H1 (cell line): ENCODE data around the gene PBX3. TPM values are rescaled to one million over a fixed set of nuclear protein-coding genes. Genes with fewer than 3 reads are reported as not detected.

Source experiments
- CTCF ChIA-PET: fragments of 300-600 bp; sonication (Branson Sonifier 250); formaldehyde crosslinking; loops from one replicate; lab custom pipeline; 2021; ENCODE audit not compliant: partially characterized antibody; lab: Charles Lee
- POLR2A ChIA-PET: fragments of 300-600 bp; sonication (Branson Sonifier 250); formaldehyde crosslinking; loops from one replicate; lab custom pipeline; 2021; ENCODE audit warnings: inconsistent platforms; ENCODE audit not compliant: partially characterized antibody; lab: Charles Lee
- DNase-seq, 2 experiments: peaks; one replicate each; pipeline versions ENCODE4 v3.0.0 to v3.0.0-alpha.2; 2010 to 2022; ENCODE audit warnings: low spot score in 2 of 2, low read depth in 1 of 2, mixed read lengths in 1 of 2
- FAIRE-seq: peaks from 2 replicates; lab custom pipeline; 2011; peaks lifted over from hg19 to GRCh38; lab: Jason Lieb, UNC
- H2AFZ ChIP-seq: 2 replicates; pipeline ENCODE4 v1.8.1; 2012; ENCODE audit warnings: low read length, inconsistent platforms
- H2AK5ac ChIP-seq: 2 replicates; pipeline ENCODE4 v1.6.1; 2013; ENCODE audit warnings: low read depth, low read length
- H2BK120ac ChIP-seq: replicated peaks from 2 replicates; pipeline ENCODE3; 2013; ENCODE audit warnings: low read depth, low read length, inconsistent platforms
- H2BK12ac ChIP-seq: 2 replicates; pipeline ENCODE4 v1.6.1; 2013; ENCODE audit warnings: low read depth, low read length
- H2BK15ac ChIP-seq: 2 replicates; pipeline ENCODE4 v1.6.1; 2013; ENCODE audit warnings: low read length
- H2BK20ac ChIP-seq: 2 replicates; pipeline ENCODE4 v1.6.1; 2013; ENCODE audit warnings: low read length
- H2BK5ac ChIP-seq: 2 replicates; pipeline ENCODE4 v1.6.1; 2013; ENCODE audit warnings: low read depth, low read length
- H3K14ac ChIP-seq: 2 replicates; pipeline ENCODE4 v1.6.1; 2013; ENCODE audit warnings: inconsistent platforms; ENCODE audit not compliant: insufficient read length
- H3K18ac ChIP-seq: 2 replicates; pipeline ENCODE4 v1.6.1; 2013; ENCODE audit warnings: low read length; ENCODE audit errors: extremely low read depth
- H3K23ac ChIP-seq: 2 replicates; pipeline ENCODE4 v1.6.1; 2013; ENCODE audit warnings: inconsistent platforms; ENCODE audit not compliant: insufficient read length
- H3K23me2 ChIP-seq: 2 replicates; pipeline ENCODE4 v1.6.1; 2013; ENCODE audit warnings: low read depth, low read length
- H3K27ac ChIP-seq: 2 replicates; pipeline ENCODE4 v1.6.1; 2011; ENCODE audit warnings: low read depth, low read length, inconsistent platforms
- H3K27me3 ChIP-seq, 4 experiments: replicated peaks in 1 of 4; 1 replicate in 1 of 4; 2 replicates in 3 of 4; pipeline versions ENCODE4 v1.6.1 to v1.8.1; 2011 to 2013; ENCODE audit warnings: low read length in 3 of 4, mild to moderate bottlenecking in 3 of 4, inconsistent platforms in 2 of 4, mixed read lengths in 2 of 4, moderate library complexity in 1 of 4; ENCODE audit not compliant: control insufficient read depth in 3 of 4, insufficient read depth in 3 of 4; ENCODE audit errors: extremely low read depth in 1 of 4
- H3K36me3 ChIP-seq, 4 experiments: 2 replicates each; pipeline versions ENCODE4 v1.6.1 to v1.8.1; 2011 to 2013; ENCODE audit warnings: mild to moderate bottlenecking in 4 of 4, low read length in 3 of 4, moderate library complexity in 2 of 4, control low read depth in 1 of 4, inconsistent platforms in 1 of 4; ENCODE audit not compliant: insufficient read depth in 4 of 4, control insufficient read depth in 2 of 4
- H3K4ac ChIP-seq: replicated peaks from 2 replicates; pipeline ENCODE3; 2013; ENCODE audit warnings: low read length, low read depth, mixed read lengths, inconsistent platforms; ENCODE audit not compliant: insufficient read length
- H3K4me1 ChIP-seq, 4 experiments: replicated peaks in 1 of 4; 1 replicate in 1 of 4; 2 replicates in 3 of 4; pipeline versions ENCODE4 v1.6.1 to v1.8.1; 2011 to 2013; ENCODE audit warnings: low read length in 3 of 4, inconsistent platforms in 2 of 4, mixed read lengths in 1 of 4; ENCODE audit not compliant: insufficient read depth in 4 of 4, control insufficient read depth in 3 of 4
- H3K4me2 ChIP-seq, 2 experiments: 2 replicates each; pipeline versions ENCODE4 v1.6.1 to v1.8.1; 2011 to 2013; ENCODE audit warnings: low read depth in 2 of 2, low read length in 2 of 2, control low read depth in 1 of 2, inconsistent platforms in 1 of 2, mild to moderate bottlenecking in 1 of 2; ENCODE audit not compliant: insufficient read depth in 1 of 2
- H3K4me3 ChIP-seq, 4 experiments: fragments of 200-600, 300-600 bp in 1 of 4; sonication (generic), shearing (Covaris generic), sonication (Bioruptor Twin) in 1 of 4; 2 replicates each; pipeline versions ENCODE4 v1.5.1 to v1.8.1; 2011 to 2016; ENCODE audit warnings: low read length in 4 of 4, low read depth in 3 of 4, control low read depth in 2 of 4, inconsistent platforms in 2 of 4, mild to moderate bottlenecking in 2 of 4, mixed read lengths in 1 of 4, moderate library complexity in 1 of 4; ENCODE audit not compliant: insufficient read depth in 2 of 4; ENCODE audit errors: extremely low read depth in 1 of 4
- H3K56ac ChIP-seq: replicated peaks from 2 replicates; pipeline ENCODE3; 2013; ENCODE audit warnings: low read depth, mild to moderate bottlenecking, mixed read lengths, low read length, inconsistent platforms; ENCODE audit not compliant: insufficient read length
- H3K79me1 ChIP-seq: 2 replicates; pipeline ENCODE4 v1.6.1; 2013; ENCODE audit warnings: low read depth, low read length, control low read depth
- H3K79me2 ChIP-seq, 2 experiments: 2 replicates each; pipeline versions ENCODE4 v1.6.1 to v1.8.1; 2012 to 2013; ENCODE audit warnings: low read length in 2 of 2, mild to moderate bottlenecking in 2 of 2, inconsistent platforms in 1 of 2; ENCODE audit not compliant: insufficient read depth in 2 of 2, control insufficient read depth in 1 of 2
- H3K9ac ChIP-seq, 4 experiments: replicated peaks in 1 of 4; 1 replicate in 1 of 4; 2 replicates in 3 of 4; pipeline versions ENCODE4 v1.6.1 to v1.8.1; 2011 to 2013; ENCODE audit warnings: low read depth in 3 of 4, low read length in 3 of 4, control low read depth in 2 of 4, mild to moderate bottlenecking in 2 of 4, moderate library complexity in 2 of 4, inconsistent platforms in 1 of 4; ENCODE audit errors: extremely low read depth in 1 of 4
- H3K9me3 ChIP-seq, 2 experiments: 2 replicates each; pipeline versions ENCODE4 v1.6.1 to v1.8.1; 2012 to 2013; ENCODE audit warnings: mild to moderate bottlenecking in 2 of 2, moderate library complexity in 2 of 2, control low read depth in 1 of 2, inconsistent platforms in 1 of 2, low read depth in 1 of 2, low read length in 1 of 2, mixed read lengths in 1 of 2; ENCODE audit not compliant: insufficient read depth in 2 of 2
- H4K20me1 ChIP-seq, 2 experiments: replicated peaks in 1 of 2; 2 replicates each; pipeline versions ENCODE3 to v1.8.1; 2011 to 2013; ENCODE audit warnings: inconsistent platforms in 2 of 2, low read length in 2 of 2, mild to moderate bottlenecking in 1 of 2; ENCODE audit not compliant: insufficient read depth in 2 of 2, control insufficient read depth in 1 of 2
- H4K5ac ChIP-seq: 2 replicates; pipeline ENCODE4 v1.6.1; 2013; ENCODE audit warnings: low read length, low read depth, mixed read lengths, inconsistent platforms; ENCODE audit not compliant: insufficient read length
- H4K8ac ChIP-seq: 2 replicates; pipeline ENCODE4 v1.8.0; 2013; ENCODE audit warnings: mild to moderate bottlenecking, moderate library complexity, low read length, inconsistent platforms; ENCODE audit not compliant: insufficient read depth; ENCODE audit errors: extremely low read depth
- H4K91ac ChIP-seq: replicated peaks from 2 replicates; pipeline ENCODE3; 2013; ENCODE audit warnings: low read length, mixed read lengths, inconsistent platforms; ENCODE audit not compliant: insufficient read length
- HDAC2 ChIP-seq, 2 experiments: fragments of 300-600 bp in 1 of 2; sonication (generic) in 1 of 2; IDR thresholded peaks; 2 replicates each; pipeline ENCODE4 v1.6.1; 2011 to 2012; ENCODE audit warnings: low read depth in 2 of 2, low read length in 2 of 2, mild to moderate bottlenecking in 2 of 2, moderate library complexity in 2 of 2, borderline replicate concordance in 1 of 2, inconsistent platforms in 1 of 2
- PHF8 ChIP-seq: fragments of 200-600 bp; sonication (generic); conservative IDR thresholded peaks from 2 replicates; pipeline ENCODE4 v1.7.1; 2012; ENCODE audit warnings: low read depth, mild to moderate bottlenecking, inconsistent platforms, low read length, moderate library complexity
- RBBP5 ChIP-seq: IDR thresholded peaks from 2 replicates; pipeline ENCODE4 v1.7.1; 2012; ENCODE audit warnings: low read depth, mild to moderate bottlenecking, inconsistent platforms, low read length, moderate library complexity, borderline replicate concordance
- SP2 ChIP-seq: IDR thresholded peaks from 2 replicates; pipeline ENCODE4 v1.6.1; 2012; ENCODE audit warnings: mild to moderate bottlenecking, low read length, inconsistent platforms
- SP4 ChIP-seq: IDR thresholded peaks from 2 replicates; pipeline ENCODE4 v1.6.1; 2012; ENCODE audit warnings: low read length, inconsistent platforms
- TAF1 ChIP-seq: IDR thresholded peaks from 2 replicates; pipeline ENCODE4 v1.6.1; 2011; ENCODE audit warnings: mild to moderate bottlenecking, low read depth, low read length
- TBP ChIP-seq: IDR thresholded peaks from 2 replicates; pipeline ENCODE4 v1.6.1; 2011; ENCODE audit warnings: low read depth, low read length, improper control_type of control experiment
- WGBS, 2 experiments: shearing (Covaris generic) in 1 of 2; methylation state at CpG; one replicate each; pipeline versions ENCODE4 v1.1.6 to v1.1.7; 2013 to 2015; ENCODE audit warnings: low lambda C conversion rate in 2 of 2, mixed read lengths in 2 of 2, inconsistent platforms in 1 of 2, low coverage in 1 of 2, missing lambda C conversion rate in 1 of 2; ENCODE audit not compliant: insufficient replicate concordance in 2 of 2, insufficient coverage in 1 of 2, insufficient read length in 1 of 2; ENCODE audit errors: extremely low coverage in 1 of 2, missing lambda C conversion rate in 1 of 2; 5-methylcytosine and 5-hydroxymethylcytosine counted together
- polyA plus RNA-seq, 7 experiments: library from polyadenylated mRNA; depleted of rRNA in 3 of 7; stranded (reverse) in 5 of 7; unstranded in 2 of 7; fragments of >200 nt in 5 of 7; fragments of 200-250 nt in 2 of 7; gene quantifications; 1 replicate in 5 of 7; 2 replicates in 1 of 7; 4 replicates in 1 of 7; pipeline versions ENCODE4 v1.2.1 to v1.2.3, GENCODE V29; 2011 to 2013; ENCODE audit warnings: missing spikeins in 2 of 7, mixed read lengths in 2 of 7
- total RNA-seq: library from RNA; stranded (reverse); fragmentation: NEBNext Ultra II Directional; extraction: Animal tissue kit (Norgen Biotek cat#: 25700); gene quantifications from 2 replicates; pipeline ENCODE4 v1.2.1, GENCODE V29; 2021

The PBX3 gene
- total and polyA plus RNA-seq, 2 of the 8 experiments (the other 6 are each of a cell fraction or from before 2014, with no cell fraction given) = 22.7 to 44.3 TPM

DNA sequence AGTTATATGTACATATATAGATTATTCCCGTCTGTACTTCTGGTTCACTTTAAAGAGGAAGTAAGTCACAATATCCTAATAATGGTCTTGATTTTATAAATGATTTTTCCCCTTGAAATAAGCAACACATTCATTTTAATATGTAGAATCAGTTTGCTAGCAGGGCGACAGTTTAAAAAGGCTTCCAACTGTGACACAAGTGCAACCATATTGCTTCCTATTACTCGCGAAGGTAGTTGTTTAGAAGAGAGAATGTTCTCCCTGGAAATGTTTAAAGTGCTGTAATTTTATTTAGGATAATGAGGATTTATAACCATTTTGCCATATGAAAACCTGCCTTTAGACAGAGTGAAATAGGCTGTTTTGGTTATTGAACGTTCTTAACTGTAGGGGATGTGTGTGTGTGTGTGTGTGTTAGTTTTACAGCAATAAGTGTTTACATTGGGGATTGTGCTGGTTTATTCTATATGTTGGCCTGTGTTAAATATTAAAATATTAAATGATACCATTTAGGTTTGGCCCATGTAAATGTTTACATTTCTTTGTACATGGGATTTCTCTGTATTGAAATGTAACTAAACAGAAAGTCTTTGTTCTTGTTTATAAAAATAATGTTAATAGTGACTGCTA lies 138.3 kb downstream of the PBX3 start:
- no peak overlapping the region for H3K27ac ChIP-seq
- no peaks in the 10 kb centered on the region for H3K36me3 ChIP-seq
- no peak overlapping the region for H3K4me3 ChIP-seq
- DNase-seq (no peak), FAIRE-seq (no peak)
- H3K18ac ChIP-seq = no peak overlapping the region
- peaks cover 0 to 7% of the 10 kb centered on the region in 2 experiments for H4K20me1 ChIP-seq
- H4K5ac ChIP-seq = no peak overlapping the region
- peaks cover 0 to 69% of the 10 kb centered on the region in 2 experiments; a peak in 2 of 4 replicates for H3K79me2 ChIP-seq
- peaks cover 2% of the 10 kb centered on the region; the same call in 1 of the 2 replicates for H3K23me2 ChIP-seq
- POLR2A ChIA-PET = no interaction called here
- TF ChIP-seq HDAC2 (IDR thresholded peaks at IDR 0.05; ENCODE audit: borderline replicate concordance in 1 of 2, low read depth in 2 of 2, low read length in 2 of 2) = no peak
- TF ChIP-seq RBBP5 = no peak
- TF ChIP-seq SP2 = no peak
- TF ChIP-seq SP4 = no peak
- no peak for TF ChIP-seq PHF8
- TF ChIP-seq TAF1 = no peak
- TF ChIP-seq TBP = no peak
- H2BK5ac ChIP-seq = no peak overlapping the region
- H2BK20ac ChIP-seq = no peak overlapping the region
- 27% methylated on average over 5 of the region's 5 CpGs; no CpG with 5 or more reads in 1 of the 2 experiments for WGBS, 2 experiments
- no peak overlapping the region for H3K14ac ChIP-seq
- H2AFZ ChIP-seq = no peak overlapping the region
- H3K4me1 ChIP-seq = peaks cover 5 to 27% (median 11%) of the 10 kb centered on the region in 4 experiments
- no peak overlapping the region for H2BK120ac ChIP-seq
- no peak overlapping the region for H2BK15ac ChIP-seq
- H3K27me3 ChIP-seq = no peaks in the 10 kb centered on the region
- no peak overlapping the region for H3K9ac ChIP-seq
- H3K4me2 ChIP-seq = no peak overlapping the region
- CTCF ChIA-PET = no interaction called here
- no peak overlapping the region for H3K4ac ChIP-seq
- H3K23ac ChIP-seq = no peak overlapping the region
- no peaks in the 10 kb centered on the region for H3K9me3 ChIP-seq
- no peak overlapping the region for H2AK5ac ChIP-seq
- no peak overlapping the region for H4K8ac ChIP-seq
- no peak overlapping the region for H2BK12ac ChIP-seq
- H3K56ac ChIP-seq = no peak overlapping the region
- H3K79me1 ChIP-seq = no peaks in the 10 kb centered on the region; the same call in 1 of the 2 replicates
- H4K91ac ChIP-seq = no peak overlapping the region
